ENCODE measurements around the gene NOB1. TPM values are rescaled to one million over a fixed set of nuclear protein-coding genes. Genes with fewer than 3 reads are reported as not detected.

Gene NOB1
- total RNA-seq (2012; rRNA removed) (36.4 and 47.0 TPM in 2 replicates), polyA plus RNA-seq (2012; rRNA removed) (58.1 and 63.2 TPM in 2 replicates), Bru-seq, nascent RNA (percentile 69 among the genes with signal in this experiment), BruChase-seq, experiment 1, labeled RNA remaining after a 6-hour chase (percentile 65 among the genes with signal in this experiment), BruChase-seq, experiment 2, labeled RNA remaining after a 2-hour chase (percentile 65 among the genes with signal in this experiment)
- polyA plus RNA-seq (2012; cell fraction: cytosol; rRNA removed): 57.9 and 67.8 TPM in 2 replicates
- 25.7 and 35.4 TPM in 2 replicates for polyA plus RNA-seq (2012; cell fraction: nucleus; rRNA removed; ENCODE audit: low replicate concordance)
- long read RNA-seq, transcript NOB1-201 (9 exons, 1,734 nt): major isoform, 46 of 68 reads
- long read RNA-seq, partial matches to known transcripts: 13 of 68 reads
- long read RNA-seq, other reads (novel, unspliced or antisense): 9 of 68 reads

DNA sequence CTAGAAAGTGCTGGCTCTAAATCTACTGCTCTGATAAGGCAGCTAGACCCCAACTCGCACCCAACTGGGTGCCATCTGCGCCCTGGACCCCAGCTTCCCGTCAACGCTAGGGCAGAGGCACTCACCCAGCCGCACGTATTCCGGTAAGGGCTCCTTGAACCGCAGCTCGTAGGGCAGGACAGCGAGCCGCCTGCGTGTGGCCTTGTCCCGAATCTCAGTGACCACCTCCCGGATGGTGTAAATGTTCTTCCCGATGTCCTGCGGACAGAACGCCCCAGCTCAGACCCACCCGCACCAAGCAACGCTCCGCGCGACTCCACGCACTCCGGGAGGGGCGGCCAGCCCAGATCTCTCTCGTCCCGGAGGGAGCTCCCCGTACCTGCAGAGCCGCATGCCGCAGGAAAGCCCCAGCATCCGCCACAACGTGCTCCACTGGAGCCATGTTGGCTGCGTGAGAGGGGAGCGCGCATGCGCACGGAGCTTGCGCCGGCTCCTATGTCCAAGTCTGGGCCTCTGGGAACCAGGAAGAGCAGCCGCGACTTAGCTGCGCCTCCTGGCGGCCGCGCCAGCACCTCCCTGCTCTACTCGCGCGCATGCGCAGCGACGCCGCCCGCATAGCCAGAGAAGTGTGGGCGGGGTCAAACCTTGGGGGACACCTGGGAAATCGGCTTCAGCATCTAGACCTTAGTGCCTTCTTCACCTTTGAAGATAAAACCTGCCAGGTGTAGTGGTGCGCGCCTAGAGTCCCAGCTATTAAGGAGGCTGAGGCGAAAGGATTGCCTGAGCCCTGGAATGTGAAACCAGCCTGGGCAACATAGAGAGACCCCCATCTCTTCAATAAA, at the start of gene NOB1:
Gene NOB1 (minus strand): TSS at position 458 of the 842 bp plus-strand sequence. CDS start 16 bp downstream, at position 442.
- ATAC-seq (ENCODE audit: low read depth): peak; percentile 97
- H2AK9ac ChIP-seq (replicated peaks; ENCODE audit: low read depth, low read length, poor library complexity): peak within 1 kb of the TSS; percentile 99
- H3K9me3 ChIP-seq (ENCODE audit: control insufficient read depth, insufficient read depth, low read length): no peaks in the 10 kb centered on the region
- H3K9me1 ChIP-seq (ENCODE audit: insufficient read depth, low read length): 0 out of 2 replicates have a peak, but pooled peaks cover 2% of the 10 kb centered on the region
- peak within 1 kb of the TSS; percentile 73 for H3K27ac ChIP-seq (ENCODE audit: insufficient read depth, low read length)
- peak within 1 kb of the TSS; percentile 100 for H2AFZ ChIP-seq (replicated peaks; ENCODE audit: low read length, poor library complexity)
- peak within 1 kb of the TSS; percentile 95 for H2AK5ac ChIP-seq (ENCODE audit: low read depth, low read length)
- dilution Hi-C loops (cut with HindIII; ENCODE audit: low sequenced_read_pairs, unreplicated experiment): no loop called here
- no peak for TF ChIP-seq RCOR1 (IDR thresholded peaks at IDR 0.05; ENCODE audit: insufficient replicate concordance, low read length)
- TF ChIP-seq, protein P1, sequence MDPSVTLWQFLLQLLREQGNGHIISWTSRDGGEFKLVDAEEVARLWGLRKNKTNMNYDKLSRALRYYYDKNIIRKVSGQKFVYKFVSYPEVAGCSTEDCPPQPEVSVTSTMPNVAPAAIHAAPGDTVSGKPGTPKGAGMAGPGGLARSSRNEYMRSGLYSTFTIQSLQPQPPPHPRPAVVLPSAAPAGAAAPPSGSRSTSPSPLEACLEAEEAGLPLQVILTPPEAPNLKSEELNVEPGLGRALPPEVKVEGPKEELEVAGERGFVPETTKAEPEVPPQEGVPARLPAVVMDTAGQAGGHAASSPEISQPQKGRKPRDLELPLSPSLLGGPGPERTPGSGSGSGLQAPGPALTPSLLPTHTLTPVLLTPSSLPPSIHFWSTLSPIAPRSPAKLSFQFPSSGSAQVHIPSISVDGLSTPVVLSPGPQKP (IDR thresholded peaks at IDR 0.05; ENCODE audit: borderline replicate concordance, low read depth, low read length): no peak
- peak; percentile 52; the same call in 1 of the 2 replicates for TF ChIP-seq MAZ (IDR thresholded peaks at IDR 0.05; ENCODE audit: borderline replicate concordance, low read depth, low read length)
- TF ChIP-seq SMC3 (IDR thresholded peaks at IDR 0.05; ENCODE audit: low read depth, low read length): peak; percentile 97
- peak; percentile 86 for TF ChIP-seq POLR2A (IDR thresholded peaks at IDR 0.05; ENCODE audit: low read depth, low read length)
- TF ChIP-seq CTCF (conservative IDR thresholded peaks at IDR 0.05; ENCODE audit: low read depth, low read length): peak; percentile 99
- TF ChIP-seq MXI1 (IDR thresholded peaks at IDR 0.05; ENCODE audit: borderline replicate concordance, low read depth, low read length): peak; percentile 99
- TF ChIP-seq MAFK (IDR thresholded peaks at IDR 0.05; ENCODE audit: low read depth, low read length): no peak
- peak; percentile 88 for TF ChIP-seq RAD21 (IDR thresholded peaks at IDR 0.05; ENCODE audit: low read length)
- peak within 1 kb of the TSS; percentile 91 for H3K4me2 ChIP-seq (ENCODE audit: low read depth, low read length)
- peak within 1 kb of the TSS; percentile 96 for H3K14ac ChIP-seq (replicated peaks; ENCODE audit: low read depth, low read length)
- peak within 1 kb of the TSS; percentile 69 for H3K56ac ChIP-seq (ENCODE audit: extremely low read depth, insufficient read depth, low read length)
- peak within 1 kb of the TSS; percentile 1; the same call in 1 of the 3 replicates for H2BK15ac ChIP-seq (ENCODE audit: low read depth, low read length)
- WGBS, 2 experiments (ENCODE audit: extremely low coverage in 2 of 2, insufficient read length in 1 of 2): 1% methylated on average over 29 of the region's 58 CpGs; no CpG with 5 or more reads in 1 of the 2 experiments
- peak within 1 kb of the TSS; percentile 84 for H4K91ac ChIP-seq (ENCODE audit: insufficient read depth, low read depth, low read length)
- peak within 1 kb of the TSS; percentile 50; the same call in 1 of the 2 replicates for H2BK120ac ChIP-seq (ENCODE audit: low read depth, low read length)
- H2BK20ac ChIP-seq (ENCODE audit: low read depth, low read length): 0 out of 2 replicates have a peak within 1 kb of the TSS, but pooled peaks have one; percentile 8
- intact Hi-C loops (cut with micrococcal nuclease): loop anchor here (1.0 to 5.0 kb wide), 5 partner anchors 28 to 415 kb away; partner anchors contain the start of genes COG8, NIP7 and NQO1
- H3K18ac ChIP-seq (ENCODE audit: low read depth, low read length): no peak within 1 kb of the TSS
- in situ Hi-C loops (cut with MboI; ENCODE audit: low sequenced_read_pairs): loop anchor here (5.0 kb wide), 2 partner anchors 47 to 357 kb away; no protein-coding TSS in a partner anchor
- H3K79me1 ChIP-seq (ENCODE audit: low read depth in 1 of 2, low read length in 2 of 2): peaks cover 8 to 21% of the 10 kb centered on the region in 2 experiments
- H3K4me1 ChIP-seq (ENCODE audit: control insufficient read depth, insufficient read depth, low read length): no peaks in the 10 kb centered on the region
- peak within 1 kb of the TSS; percentile 92 for H3K4ac ChIP-seq (ENCODE audit: low read depth, low read length)
- H3K27me3 ChIP-seq (ENCODE audit: control insufficient read depth, insufficient read depth, low read length): no peaks in the 10 kb centered on the region
- H2BK5ac ChIP-seq (ENCODE audit: low read depth, low read length, poor library complexity, severe bottlenecking): peak within 1 kb of the TSS; percentile 72
- peak within 1 kb of the TSS; percentile 94 for H3K23ac ChIP-seq (ENCODE audit: low read depth, low read length)
- peak within 1 kb of the TSS; percentile 77 to 97 for H4K8ac ChIP-seq (ENCODE audit: low read depth in 2 of 2, low read length in 2 of 2)
- H4K5ac ChIP-seq (ENCODE audit: low read depth, low read length): peak within 1 kb of the TSS; percentile 88
- H3K4me3 ChIP-seq (ENCODE audit: insufficient read depth, low read depth, low read length): peak within 1 kb of the TSS; percentile 78
- ChIA-PET CTCF (interaction anchor here (0.7 to 1.7 kb wide), 6 partner anchors 9 to 358 kb away, joined by 3 to 14 read pairs (median 4); partner anchors contain the start of gene NQO1), POLR2A (ENCODE audit: unreplicated experiment) (interaction anchor here (1.1 kb wide), 1 partner anchor 359 kb away, joined by 3 read pairs; no protein-coding TSS in a partner anchor)
- no TSS peak for BruUV-seq (replicated peaks)
- H3K36me3 ChIP-seq (ENCODE audit: control insufficient read depth, insufficient read depth, low read length): peaks cover 12% of the 10 kb centered on the region
- H3K9ac ChIP-seq (ENCODE audit: low read depth, low read length): peak within 1 kb of the TSS; percentile 83
- peak; percentile 96 for DNase-seq
- H4K20me1 ChIP-seq (ENCODE audit: insufficient read depth, low read length): no peaks in the 10 kb centered on the region

Data from IMR-90 (cell line).